Ovary (tissue), 9 donors: ENCODE results near the gene BMPER. TPM values are rescaled to one million over a fixed set of nuclear protein-coding genes. Genes with fewer than 3 reads are reported as not detected.

ENCODE experiments used
- DNase-seq, 5 donors: peaks; one replicate each; pipeline ENCODE4 v3.0.0-alpha.2; 2019 to 2020
- H3K27ac ChIP-seq, 2 donors: fragments of 200-600 bp; one replicate each; pipeline versions ENCODE4 v1.5.1 to v1.8.0; 2019 to 2022
- H3K27me3 ChIP-seq: fragments of 200-600 bp; one replicate; pipeline ENCODE4 v1.8.0; 2022
- H3K36me3 ChIP-seq: fragments of 200-600 bp; sonication (generic); one replicate; pipeline ENCODE4 v1.5.1; 2019
- H3K4me1 ChIP-seq: one replicate; pipeline ENCODE4 v1.8.1; 2013; ENCODE audit warnings: mild to moderate bottlenecking, moderate library complexity; ENCODE audit not compliant: insufficient read depth
- H3K4me3 ChIP-seq: fragments of 200-600 bp; sonication (generic); one replicate; pipeline ENCODE4 v1.5.1; 2017
- H3K9me3 ChIP-seq, 2 donors: fragments of 200-600 bp in 1 of 2; sonication (generic) in 1 of 2; one replicate each; pipeline versions ENCODE4 v1.5.1 to v1.8.1; 2013 to 2019; ENCODE audit warnings: mild to moderate bottlenecking in 1 of 2, moderate library complexity in 1 of 2
- EP300 ChIP-seq: sonication (generic); formaldehyde crosslinking; IDR thresholded peaks from one replicate; pipeline ENCODE4 v1.6.1; 2017; ENCODE audit warnings: antibody characterized with exemption
- POLR2A ChIP-seq: fragments of 450-650 bp; IDR thresholded peaks from one replicate; pipeline ENCODE4 v1.6.1; 2017; ENCODE audit warnings: antibody characterized with exemption, mild to moderate bottlenecking, moderate library complexity
- whole genome bisulfite sequencing, 3 donors: extraction: QIAGEN DNeasy Blood & Tissue Kit in 1 of 3; methylation state at CpG; one replicate each; pipeline versions ENCODE4 v1.1.5 to v1.1.7; 2013 to 2017; 5-methylcytosine and 5-hydroxymethylcytosine counted together
- intact Hi-C, 4 donors: fragments of 100-400 bp; cut with DNase I; formaldehyde crosslinking; loops; one replicate each; pipeline versions ENCODE4 v1.11.0 to v1.15.1; 2022 to 2023
- polyA plus RNA-seq, 2 donors: library from polyadenylated mRNA; stranded (reverse); fragments of 200-250 nt in 1 of 2; fragments of 350-450 nt in 1 of 2; fragmentation: Illumina TruSeq in 1 of 2; extraction: RNeasy Lipid Tissue Mini Kit (QIAGEN cat#74804) in 1 of 2; gene quantifications; one replicate each; pipeline ENCODE4 v1.2.3, GENCODE V29; 2013 to 2014
- total RNA-seq, 7 donors: library from RNA; depleted of rRNA in 2 of 7; stranded (reverse); fragments of >200 nt in 2 of 7; fragmentation: NEBNext Ultra II Directional in 3 of 7; extraction: Animal tissue kit (Norgen Biotek cat#: 25700) in 3 of 7; gene quantifications; one replicate each; pipeline versions ENCODE4 v1.1.0 to v1.2.4, GENCODE V29; 2016 to 2023
- TF ChIP-seq, protein P1 (sequence below), 3 donors: fragments of 450-650 bp in 2 of 3; fragments of 200-600 bp in 1 of 3; IDR thresholded peaks; one replicate each; pipeline versions ENCODE4 v1.5.1 to v1.8.0; 2016 to 2022; ENCODE audit warnings: antibody characterized with exemption in 3 of 3, mild to moderate bottlenecking in 1 of 3
- donor health status: DM: no; HTN: no; CAD: no; lungs with moderate emphysema.
- donor health status: DM: no; HTN: no; CAD: no.
- donor health status: Bipolar disorder and iron deficiency.
- donor health status: DM: yes; HTN: yes; CAD: no.
- donor health status: DM: no; HTN: no; CAD: no.
- donor health status: DM: yes; HTN: yes; CAD: no.

The BMPER gene
- total and polyA plus RNA-seq, 9 donors: 2.9 to 15.3 (median 5.4) TPM

DNA sequence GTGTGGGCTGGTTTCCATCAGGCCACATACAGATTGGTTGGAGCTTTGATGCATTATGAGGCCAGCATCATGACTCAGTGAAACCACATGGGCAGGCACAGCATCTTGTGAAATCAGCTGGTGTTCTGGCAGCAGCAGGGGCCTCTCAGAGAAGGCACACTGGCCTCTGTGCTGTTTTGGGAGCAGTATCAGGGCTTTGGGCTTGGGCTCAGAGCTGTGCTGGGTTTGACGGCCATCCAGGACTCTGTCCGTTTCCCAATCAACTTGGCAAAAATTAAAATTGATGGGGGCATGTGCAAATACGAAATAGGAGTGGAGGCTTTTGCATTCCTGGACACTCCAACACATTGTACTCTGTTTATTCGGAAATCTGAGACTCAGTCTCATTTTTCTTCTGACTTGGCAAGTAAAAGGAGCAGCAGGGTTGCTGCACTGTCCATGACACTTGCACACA is 190.9 kb downstream of the BMPER start:
- 5 to 14% (median 10%) methylated on average over 4 of the region's 4 CpGs for WGBS, 3 donors
- Histone ChIP-seq H3K27ac (no peak overlapping the region), H3K36me3 (no peaks in the 10 kb centered on the region), H3K9me3 (no peaks in the 10 kb centered on the region), H3K27me3 (no peaks in the 10 kb centered on the region), H3K4me1 (peaks cover 8% of the 10 kb centered on the region), H3K4me3 (no peak overlapping the region)
- intact Hi-C loops: no loop called here
- DNase-seq: peak; percentile 68 to 84 (median 75)
- TF ChIP-seq, protein P1, sequence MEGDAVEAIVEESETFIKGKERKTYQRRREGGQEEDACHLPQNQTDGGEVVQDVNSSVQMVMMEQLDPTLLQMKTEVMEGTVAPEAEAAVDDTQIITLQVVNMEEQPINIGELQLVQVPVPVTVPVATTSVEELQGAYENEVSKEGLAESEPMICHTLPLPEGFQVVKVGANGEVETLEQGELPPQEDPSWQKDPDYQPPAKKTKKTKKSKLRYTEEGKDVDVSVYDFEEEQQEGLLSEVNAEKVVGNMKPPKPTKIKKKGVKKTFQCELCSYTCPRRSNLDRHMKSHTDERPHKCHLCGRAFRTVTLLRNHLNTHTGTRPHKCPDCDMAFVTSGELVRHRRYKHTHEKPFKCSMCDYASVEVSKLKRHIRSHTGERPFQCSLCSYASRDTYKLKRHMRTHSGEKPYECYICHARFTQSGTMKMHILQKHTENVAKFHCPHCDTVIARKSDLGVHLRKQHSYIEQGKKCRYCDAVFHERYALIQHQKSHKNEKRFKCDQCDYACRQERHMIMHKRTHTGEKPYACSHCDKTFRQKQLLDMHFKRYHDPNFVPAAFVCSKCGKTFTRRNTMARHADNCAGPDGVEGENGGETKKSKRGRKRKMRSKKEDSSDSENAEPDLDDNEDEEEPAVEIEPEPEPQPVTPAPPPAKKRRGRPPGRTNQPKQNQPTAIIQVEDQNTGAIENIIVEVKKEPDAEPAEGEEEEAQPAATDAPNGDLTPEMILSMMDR (IDR thresholded peaks at IDR 0.05): no peak
- TF ChIP-seq EP300: no peak
- no peak for TF ChIP-seq POLR2A

DNA sequence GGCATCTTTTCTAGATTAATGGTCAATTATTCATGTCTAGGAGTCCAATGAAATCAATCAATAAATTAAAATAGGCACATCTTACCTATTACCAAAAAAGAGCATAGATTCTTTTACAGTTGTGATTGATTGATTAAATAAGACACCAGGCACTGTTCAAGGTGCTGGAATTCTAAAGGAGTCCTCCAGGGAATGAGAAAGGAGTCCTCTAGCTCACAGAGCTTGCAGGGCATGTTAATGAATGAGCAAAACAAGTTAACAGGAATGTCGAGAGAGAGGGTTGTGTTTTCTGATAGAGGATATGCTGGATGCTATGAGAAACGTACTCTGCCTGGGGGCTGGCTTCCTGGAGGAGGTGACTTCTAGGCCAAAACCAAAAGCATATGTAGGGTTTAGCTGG is 191.4 kb downstream of the BMPER start:
- intact Hi-C loops: no loop called here

DNA sequence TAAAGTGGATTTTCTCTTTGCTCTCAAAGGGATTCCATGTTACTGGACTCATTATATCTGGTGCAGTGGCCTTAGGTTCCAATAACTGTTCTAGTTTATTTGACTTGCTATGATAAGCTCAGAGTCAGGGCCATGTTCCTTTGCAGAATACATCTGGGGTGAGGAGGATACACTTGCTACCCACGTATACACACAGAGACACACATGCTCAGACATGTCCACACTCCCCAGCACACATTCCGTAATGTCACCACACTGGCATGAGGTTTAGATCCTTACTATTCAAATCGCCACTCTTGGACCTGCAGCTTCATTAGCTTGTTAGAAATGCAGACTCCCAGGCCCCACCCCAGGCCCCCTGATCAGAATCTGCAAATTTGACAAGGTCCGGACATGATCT is 195.3 kb downstream of the BMPER start:
- Histone ChIP-seq H3K9me3 (no peaks in the 10 kb centered on the region), H3K36me3 (no peaks in the 10 kb centered on the region), H3K4me3 (no peak overlapping the region), H3K4me1 (peaks cover 8% of the 10 kb centered on the region), H3K27ac (no peak overlapping the region), H3K27me3 (no peaks in the 10 kb centered on the region)
- intact Hi-C loops: no loop called here
- WGBS, 3 donors: 77 to 81% (median 78%) methylated on average over 4 of the region's 4 CpGs
- TF ChIP-seq EP300 (no peak), POLR2A (no peak)
- TF ChIP-seq, protein P1 (IDR thresholded peaks at IDR 0.05): no peak
- DNase-seq: no peak

More for the DNA sequence above, 191.4 kb downstream of the BMPER start:
- H3K27me3 ChIP-seq: no peaks in the 10 kb centered on the region
- TF ChIP-seq EP300 (no peak), POLR2A (no peak)
- TF ChIP-seq, protein P1 (IDR thresholded peaks at IDR 0.05): no peak
- no peaks in the 10 kb centered on the region for H3K9me3 ChIP-seq
- H3K27ac ChIP-seq: no peak overlapping the region
- no peaks in the 10 kb centered on the region for H3K36me3 ChIP-seq
- no peak for DNase-seq
- 24 to 46% (median 41%) methylated on average over 2 of the region's 2 CpGs for WGBS, 3 donors
- no peak overlapping the region for H3K4me3 ChIP-seq
- H3K4me1 ChIP-seq: peaks cover 8% of the 10 kb centered on the region

DNA sequence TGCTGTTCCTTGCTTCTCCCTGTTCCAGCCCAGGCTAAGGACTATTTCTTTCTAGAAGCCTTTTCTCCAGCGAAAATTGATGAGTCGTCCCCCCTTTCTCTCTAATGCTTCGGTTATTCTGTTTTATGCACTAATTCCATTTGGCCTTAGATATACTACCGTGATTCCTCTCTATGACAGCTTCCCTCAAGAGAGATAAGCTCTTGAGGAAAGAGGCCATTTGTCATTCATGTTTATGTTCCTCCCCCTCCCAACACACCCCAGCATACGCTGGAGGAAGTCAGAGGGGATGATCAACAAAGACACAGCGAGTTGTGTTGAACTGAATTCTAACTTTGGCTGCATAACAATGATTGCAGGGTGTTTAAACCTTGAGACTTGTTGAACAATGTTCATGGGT is 198.8 kb downstream of the BMPER start:
- H3K9me3 ChIP-seq: no peaks in the 10 kb centered on the region
- H3K4me1 ChIP-seq: peaks cover 1% of the 10 kb centered on the region
- intact Hi-C loops: no loop called here
- H3K27ac ChIP-seq: no peak overlapping the region
- TF ChIP-seq, protein P1 (IDR thresholded peaks at IDR 0.05): no peak
- TF ChIP-seq POLR2A (no peak), EP300 (no peak)
- no peak overlapping the region for H3K4me3 ChIP-seq
- no peaks in the 10 kb centered on the region for H3K36me3 ChIP-seq
- DNase-seq: no peak
- 60 to 70% (median 64%) methylated on average over 6 of the region's 6 CpGs for WGBS, 3 donors
- no peaks in the 10 kb centered on the region for H3K27me3 ChIP-seq
